Stimulated activated CD8-positive, alpha-beta memory T cell treated with anti-CD3 and anti-CD28 coated beads, Interleukin-7, amount 100 ng/mL, for 48 hours (primary cell): ENCODE measurements around the gene CCN6.
"Not testable (repeated sequence)": the region's sequence is repeated elsewhere in the genome, so short reads cannot be mapped to it uniquely, and the experiment has no call there.

Experiments
- DNase-seq, 2 donors: peaks; one replicate each; pipeline ENCODE4 v3.0.0-alpha.2; 2020; ENCODE audit warnings: low read depth in 1 of 2; ENCODE audit errors: extremely low read depth in 1 of 2

CCN6 gene

DNA sequence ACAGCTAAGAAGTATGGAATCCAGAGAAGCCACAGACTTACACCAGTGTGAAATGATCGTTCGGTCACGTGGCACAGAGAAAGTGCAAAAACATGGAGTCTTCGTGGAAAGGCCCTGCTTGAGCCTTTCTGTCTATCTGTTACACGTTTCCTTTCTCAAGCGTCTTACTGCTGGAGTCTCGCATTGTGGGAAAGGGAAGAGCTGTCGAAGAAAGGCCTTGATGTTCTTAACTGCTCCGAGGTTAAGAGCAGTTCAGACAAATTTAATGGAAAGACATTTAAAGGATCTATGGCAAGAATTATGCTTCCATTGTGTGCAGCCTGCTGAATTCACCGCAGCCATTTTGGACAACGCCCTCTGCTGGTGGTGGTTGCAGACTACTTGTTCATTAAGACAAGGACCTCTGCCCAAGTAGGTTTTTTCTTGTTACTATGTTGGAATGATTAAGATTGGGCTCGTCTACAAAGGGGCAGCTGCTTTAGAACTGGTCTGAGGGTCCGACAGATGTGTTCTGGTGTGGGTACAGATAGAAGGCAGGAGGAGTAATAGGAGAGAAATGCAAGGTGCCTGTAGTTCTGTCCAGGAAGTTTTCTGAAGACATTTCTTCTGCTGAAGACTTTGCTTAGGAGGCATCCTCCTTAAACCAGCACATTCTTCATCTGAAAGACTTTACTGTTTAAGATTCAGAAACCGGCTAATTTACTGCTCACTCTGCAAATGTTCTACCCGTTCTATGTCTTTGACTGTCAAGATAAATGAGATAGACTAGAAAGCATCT, 24.7 kb upstream of the CCN6 start:
- DNase-seq = peak; percentile 32 to 63

DNA sequence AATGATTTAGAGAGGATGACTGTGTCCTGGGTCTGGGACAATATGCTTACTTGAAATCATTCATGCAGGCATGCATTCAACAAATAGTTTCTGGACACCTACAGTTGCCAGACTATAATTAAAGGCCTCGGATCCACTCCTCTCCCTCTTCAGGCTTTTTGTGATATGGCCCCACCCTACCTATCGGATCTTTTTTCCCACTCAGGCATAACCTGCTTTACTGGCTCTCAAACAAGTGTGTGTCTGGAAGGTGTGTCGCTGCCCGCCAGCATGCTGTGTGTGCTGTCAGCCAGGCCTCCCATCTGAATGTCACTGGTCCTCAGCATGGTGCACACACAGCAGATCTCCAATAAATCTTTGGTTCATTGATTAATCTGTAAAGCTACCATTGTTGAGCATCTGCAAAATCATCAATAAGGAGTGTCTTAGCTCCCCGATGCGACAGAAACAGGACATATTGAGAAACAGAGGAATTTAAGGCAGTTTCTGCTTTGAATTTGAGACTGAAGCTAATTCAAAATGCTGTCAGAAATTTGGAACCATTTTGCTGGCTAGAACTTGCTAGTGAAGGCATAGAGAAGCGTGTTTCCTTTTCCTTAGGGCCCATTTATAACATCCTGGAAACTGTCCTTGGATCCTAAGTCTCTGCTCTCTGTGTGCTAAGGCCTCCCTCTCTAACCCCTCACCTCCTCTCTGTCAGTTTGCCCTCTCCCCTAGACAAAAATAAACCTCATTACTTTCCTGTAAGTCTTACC, 23.5 kb upstream of the CCN6 start:
- DNase-seq = no peak

DNA sequence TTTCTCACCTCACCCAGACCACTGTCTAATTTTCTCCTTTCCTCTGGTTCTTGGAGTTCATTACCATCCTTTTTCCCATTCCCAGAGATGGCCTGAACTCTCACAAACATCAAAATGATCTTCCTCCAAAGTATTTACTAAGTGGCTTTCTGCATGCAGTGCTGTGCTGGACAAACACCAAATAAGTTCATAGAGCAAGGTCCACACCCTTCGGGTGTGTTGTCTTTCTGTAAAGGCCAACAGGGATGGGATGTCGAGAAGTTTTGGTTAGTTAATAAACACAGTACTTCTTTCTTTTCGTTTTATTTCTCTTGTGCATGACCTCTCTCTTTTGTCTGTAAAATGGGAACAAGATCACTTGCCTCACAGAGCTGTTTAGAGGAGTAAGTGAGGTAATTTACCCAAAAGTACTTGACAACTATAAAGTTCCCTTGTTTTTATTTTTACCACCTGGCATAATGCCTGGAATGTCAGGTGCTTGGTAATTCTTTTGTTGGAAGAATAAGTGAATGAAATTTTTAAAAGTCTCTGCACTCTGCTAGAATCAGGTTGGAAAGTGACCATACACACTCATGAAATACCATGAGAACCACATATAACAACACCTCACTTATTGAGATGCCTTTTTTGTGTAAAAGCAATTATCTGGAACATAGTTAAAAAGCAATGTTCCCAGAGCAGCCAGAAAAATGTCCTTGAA, 22.8 kb upstream of the CCN6 start:
- no peak for DNase-seq

DNA sequence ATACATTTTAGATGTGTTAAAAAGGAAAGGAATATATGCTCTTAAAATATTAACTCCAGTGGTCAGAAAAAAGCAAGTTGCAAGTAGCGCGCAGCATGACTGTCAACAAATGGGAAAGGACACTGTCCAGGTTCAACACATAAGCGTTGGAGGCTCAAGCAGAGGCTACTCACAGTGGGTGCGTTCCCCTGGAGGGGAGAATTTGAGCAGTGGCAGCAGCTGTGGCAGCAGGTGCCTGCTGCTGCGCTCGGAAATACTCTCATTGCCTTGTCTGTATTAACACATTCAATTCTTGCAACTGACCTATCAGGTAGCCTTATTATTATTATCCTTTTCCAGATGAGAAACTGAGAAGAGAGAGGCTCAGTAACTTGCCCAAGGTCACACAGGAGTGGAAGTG, 21.9 kb upstream of the CCN6 start:
- no peak for DNase-seq

DNA sequence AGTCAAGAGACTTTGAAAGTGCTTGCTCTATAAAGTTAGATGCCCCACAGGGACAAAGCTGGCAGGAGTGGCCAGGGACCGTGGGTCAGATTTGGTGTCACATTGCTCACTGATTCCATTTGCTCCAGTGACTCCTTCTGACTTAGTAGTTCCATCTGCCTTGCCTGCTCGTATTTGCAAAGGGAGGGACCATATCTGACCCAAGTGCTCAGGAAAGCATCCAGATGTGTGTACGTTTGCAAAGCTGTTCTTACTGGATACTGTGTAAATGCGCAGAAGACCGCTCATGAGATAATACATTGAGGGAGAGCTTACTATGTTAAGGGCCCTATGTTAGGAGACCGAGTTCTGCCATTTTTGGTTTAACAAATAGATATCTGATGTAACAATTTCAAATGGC, 21.2 kb upstream of the CCN6 start:
- no peak for DNase-seq

DNA sequence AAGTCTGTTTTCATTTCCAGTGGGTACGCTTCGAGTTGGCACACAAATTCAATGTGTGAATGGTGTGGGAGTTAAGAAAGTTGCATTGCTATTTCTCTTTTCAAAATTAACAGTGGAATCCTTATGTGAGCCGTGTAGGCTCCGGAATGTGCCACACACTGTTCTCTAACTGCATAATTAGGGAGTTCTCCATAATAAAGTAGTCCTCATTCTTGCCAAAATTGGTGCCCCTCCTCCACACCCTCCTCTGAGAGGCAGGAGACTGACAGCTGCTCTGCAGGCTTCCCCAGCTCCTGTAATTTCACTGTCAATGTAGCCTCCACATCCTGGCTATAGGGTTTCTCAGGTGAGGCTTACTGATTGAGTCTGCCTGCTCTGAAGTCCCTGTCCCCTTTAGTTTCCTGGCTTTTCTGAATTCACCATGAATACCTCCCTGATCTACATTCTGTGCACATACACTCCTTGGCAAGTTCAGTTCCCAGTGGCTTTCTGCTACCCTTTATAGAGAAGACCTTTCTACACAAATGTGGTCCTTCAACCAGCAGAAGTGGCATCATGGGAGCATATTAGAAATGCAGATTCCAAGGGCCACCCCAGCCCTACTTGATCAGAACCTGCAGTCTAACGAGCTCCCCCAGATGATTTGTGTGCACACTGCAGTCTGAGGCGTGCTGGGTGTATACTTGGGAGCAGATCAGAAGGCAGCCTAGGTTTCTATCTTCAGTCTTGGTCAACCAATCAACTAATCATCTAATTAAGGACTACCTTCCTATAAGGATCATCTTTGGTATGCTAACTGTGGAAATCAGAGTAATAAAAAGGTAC, 19.9 kb upstream of the CCN6 start:
- no peak for DNase-seq

DNA sequence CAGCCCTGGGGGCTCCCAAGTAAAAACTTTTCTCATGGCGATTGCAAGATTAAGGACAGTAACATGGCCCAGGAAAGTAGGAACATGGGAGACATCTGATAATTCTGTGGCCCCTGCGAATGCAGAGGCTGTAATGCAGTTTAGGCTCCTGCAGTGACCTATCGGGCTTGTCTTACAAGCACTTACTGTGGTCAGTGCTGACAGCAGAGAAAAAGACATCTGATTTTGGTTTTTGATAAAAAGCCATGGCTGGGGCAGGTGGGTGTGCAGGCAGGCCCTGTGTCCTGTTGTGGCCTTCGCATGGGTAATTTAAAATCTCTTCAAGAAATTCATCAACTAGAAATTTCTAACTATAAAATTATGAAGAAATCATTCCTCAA, 19.3 kb upstream of the CCN6 start:
- no peak for DNase-seq

DNA sequence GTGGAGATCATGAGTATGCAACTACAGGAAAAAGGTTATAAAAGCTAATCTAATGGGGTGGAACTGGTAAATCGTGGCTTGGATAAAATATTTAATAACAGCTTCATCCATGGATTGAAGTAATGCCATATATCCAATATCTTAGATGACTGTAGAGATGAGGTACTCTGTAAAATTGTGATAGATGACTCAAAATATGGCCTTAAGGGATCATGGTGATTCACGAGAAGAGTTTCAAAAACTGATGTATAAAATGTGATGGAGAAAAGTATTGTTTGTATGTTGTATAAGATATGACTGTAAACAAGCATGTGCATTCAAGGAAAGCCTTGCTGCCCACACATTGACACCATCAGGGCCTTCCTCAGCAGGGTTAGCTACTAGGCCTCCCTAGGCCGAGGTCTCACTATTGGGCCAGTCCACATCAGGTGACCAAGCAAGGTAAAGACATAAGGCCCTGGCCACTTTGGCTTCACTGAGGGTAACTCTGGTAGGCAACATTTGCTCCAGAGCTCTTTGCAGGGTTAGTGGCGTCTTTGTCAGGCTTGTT, 17.7 kb upstream of the CCN6 start:
- DNase-seq = peak in 1 of 2 donors; percentile 14

DNA sequence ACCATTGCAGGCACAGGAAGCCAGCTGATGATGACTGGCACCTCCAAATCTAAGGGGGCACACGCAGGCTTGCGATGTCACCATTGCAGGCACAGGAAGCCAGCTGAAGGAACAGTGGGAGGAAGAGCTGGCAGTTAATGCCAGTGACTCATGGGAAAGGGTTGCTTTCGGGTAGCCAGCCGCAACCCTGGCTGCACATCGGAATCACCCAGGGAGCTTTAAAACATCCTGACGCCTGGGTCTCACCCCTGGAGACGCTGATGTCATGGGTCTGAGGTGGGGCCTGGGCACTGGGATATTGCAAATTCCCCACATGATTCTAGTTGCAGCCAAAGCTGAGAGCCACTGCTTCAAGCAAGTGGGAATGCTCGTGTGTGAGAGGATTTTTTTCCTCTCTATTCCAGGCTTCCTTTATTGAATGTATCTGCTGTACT, 16.1 kb upstream of the CCN6 start:
- DNase-seq = peak in 1 of 2 donors; percentile 19

DNA sequence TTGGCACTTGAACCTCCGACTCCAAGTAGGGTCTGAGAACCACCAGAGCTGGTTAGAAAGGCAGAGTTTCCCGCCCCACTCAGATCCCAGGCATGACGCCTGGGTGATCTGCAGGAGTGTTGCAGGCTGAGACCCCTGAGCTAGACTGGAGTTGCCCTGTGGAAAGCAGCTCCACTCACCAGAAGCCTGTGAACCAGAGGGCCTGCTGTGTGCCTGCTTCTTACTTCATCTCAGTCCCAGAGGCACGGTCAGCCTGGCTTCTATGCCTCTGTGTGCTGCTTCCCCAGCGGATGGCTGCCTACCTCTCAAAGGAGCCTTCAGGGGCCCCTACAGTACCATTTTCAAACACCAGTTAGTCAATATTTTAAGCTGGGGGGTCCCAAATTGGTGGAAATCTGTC, 15.6 kb upstream of the CCN6 start:
- DNase-seq = no peak

DNA sequence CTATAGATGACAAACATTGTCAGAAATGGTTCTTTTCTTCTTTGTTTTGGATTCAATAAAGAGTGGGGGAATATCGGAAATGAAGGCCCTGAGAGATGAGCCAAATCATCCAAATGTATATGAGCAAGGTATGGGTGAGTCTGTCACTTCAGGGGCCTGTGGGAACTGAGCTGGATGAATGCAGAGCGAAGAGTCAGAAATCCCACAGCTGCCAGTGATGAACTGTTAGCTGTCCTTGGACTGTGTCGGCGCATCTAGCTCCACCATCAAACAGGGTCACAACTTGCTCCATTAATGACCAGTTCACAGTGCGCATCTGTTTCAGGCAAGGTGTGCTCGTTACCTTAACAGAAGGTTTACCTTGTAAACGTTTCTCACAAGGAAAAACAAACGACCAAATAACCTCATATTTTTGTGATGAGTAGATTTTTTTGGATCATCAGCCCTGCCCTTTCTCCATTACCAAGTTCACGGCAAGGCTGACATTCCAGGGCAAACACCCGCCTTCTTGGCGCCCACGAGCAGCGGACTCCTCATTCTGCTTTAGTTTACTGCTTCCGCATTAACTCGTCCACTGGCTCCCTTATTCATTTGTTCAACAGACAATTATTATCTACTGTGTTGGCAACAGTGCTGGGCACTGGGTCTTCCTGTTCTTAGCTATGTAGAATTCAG, 15.0 kb upstream of the CCN6 start:
- no peak for DNase-seq

DNA sequence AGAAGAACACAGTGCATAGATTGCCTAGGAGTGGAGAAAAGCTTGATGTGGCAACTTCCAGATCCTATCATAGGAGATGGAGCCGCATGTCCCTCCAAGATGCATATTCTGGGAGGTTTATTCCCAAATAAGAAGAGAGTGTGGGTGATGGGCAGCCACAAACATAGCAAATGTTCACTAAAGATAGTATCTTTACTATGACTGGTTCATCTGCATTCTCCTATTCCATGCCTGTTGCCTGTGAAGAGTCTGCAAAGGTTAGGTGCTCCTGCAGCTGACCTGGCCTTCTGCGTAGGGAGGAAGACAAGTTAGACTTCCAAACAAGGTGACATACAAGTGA, 14.5 kb upstream of the CCN6 start:
- DNase-seq = no peak

DNA sequence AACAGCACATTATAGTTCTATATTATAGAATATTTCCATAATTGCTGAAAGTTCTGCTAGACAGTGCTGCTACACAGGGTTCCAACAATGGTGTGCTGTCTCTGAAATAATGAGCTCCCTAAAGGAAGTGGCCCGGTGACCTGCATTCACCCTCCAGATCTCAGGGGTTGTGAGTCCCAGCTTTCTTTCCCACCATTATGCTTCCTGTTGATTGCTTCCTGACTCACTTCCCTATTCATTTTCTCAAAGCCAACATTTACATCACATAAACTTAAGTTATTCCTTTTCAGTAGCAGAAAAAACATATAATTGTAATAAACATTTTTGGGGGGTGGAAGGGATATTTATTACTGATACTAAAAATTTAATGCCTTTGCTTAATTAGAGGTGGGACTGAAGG, 12.9 kb upstream of the CCN6 start:
- DNase-seq = no peak

DNA sequence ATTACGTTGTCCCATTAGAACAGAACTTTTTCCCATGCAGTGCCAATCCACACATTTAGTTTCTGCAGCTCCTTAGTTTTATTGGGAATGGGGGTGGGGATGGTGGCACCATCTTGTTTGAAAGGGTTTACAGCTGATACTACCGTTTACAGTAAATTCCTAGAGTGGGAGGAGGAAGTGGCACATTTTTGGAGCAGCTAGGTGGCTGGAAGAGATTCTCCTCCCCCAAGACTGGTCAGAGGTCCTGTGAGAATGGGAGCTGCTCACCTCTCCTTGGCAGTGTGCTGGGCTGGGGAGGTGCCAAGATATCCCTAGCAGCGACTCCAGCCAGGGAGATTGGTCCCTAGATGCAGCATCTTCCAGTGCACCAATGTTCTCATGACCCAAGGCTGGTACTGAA, 12.4 kb upstream of the CCN6 start:
- DNase-seq = no peak

DNA sequence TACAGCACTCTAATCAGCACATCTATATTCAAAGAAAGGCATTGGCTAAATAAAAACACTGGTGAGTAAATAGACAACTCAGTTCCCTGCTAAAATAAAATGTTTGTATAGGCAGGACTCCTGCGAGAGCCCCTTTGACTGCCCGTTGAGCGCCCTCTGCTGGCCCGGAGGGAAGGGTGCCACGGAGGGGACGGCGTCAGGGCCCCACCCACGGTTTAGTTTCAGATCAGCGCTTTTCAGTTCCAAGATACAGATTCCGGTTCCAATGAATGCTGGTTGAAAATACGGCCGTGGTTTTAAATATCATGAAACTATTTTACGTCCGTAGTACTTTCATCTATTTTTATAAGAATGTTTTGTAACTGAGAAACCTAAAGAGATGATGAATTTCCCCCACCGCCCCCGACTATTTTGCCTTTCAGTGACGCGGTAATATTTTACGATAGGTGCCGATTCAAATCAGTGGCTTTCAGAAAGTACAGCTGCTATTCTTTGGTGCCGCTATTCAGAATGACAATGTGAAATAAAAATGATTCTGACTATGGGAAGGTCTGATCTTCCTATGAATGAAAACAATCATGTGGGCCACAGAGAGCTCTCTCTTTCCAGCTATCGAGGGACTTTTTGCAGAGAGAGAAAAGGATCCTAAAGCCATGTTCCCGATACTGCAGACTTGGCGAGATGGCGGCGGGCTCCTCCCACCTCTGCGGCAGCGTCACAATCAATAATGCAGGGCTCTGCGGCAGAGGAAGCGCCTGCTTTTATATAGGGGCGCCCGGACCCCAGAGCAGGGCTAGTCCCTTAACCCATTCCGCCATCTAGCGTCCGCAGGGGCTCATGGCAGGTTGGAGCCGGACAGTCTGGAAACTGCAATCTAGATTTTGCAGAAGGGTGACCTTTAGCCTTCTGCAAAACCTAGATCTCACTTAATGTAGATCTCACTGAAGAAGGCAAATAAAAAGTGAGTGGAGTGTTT, 10.6 kb upstream of the CCN6 start:
- DNase-seq = peak; percentile 76 to 88

DNA sequence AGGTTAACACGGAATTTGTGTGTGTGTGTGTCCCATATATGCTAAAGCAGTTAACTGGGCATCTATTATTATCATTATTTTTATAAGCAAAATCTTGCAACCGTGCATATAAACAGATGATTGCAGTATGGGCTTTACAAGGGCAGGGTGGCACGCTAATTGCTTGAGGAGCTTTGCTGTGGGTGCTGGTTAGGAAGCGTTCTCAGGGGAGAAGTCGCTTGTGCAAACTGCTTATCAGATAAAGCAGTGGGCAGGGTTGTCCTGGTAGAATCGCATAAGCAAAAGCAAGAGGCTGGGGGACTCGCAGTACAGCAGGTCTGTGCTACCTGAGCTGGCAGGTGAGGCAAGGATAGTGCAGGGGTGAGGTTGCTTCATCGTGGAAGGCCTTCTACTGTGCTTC, 9.7 kb upstream of the CCN6 start:
- DNase-seq = no peak

DNA sequence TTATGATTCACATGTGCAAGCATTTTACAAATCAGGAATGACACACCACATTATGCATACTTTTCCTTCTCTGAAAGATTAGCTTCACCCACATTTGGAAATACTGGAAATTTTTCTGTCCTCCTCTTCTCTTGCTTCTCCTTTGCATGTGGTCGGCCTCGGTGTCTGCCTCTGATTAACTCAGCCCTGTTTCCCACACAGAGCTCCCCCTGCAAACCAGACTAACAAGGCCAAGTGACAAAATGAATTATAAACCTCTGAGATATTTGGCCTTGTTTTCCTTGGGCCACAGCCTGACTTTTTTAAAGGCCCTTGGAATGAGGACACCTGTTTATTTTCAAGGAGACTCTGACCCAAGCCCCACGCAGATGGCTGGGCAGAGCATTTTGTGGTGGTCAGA, 9.0 kb upstream of the CCN6 start:
- DNase-seq = no peak

DNA sequence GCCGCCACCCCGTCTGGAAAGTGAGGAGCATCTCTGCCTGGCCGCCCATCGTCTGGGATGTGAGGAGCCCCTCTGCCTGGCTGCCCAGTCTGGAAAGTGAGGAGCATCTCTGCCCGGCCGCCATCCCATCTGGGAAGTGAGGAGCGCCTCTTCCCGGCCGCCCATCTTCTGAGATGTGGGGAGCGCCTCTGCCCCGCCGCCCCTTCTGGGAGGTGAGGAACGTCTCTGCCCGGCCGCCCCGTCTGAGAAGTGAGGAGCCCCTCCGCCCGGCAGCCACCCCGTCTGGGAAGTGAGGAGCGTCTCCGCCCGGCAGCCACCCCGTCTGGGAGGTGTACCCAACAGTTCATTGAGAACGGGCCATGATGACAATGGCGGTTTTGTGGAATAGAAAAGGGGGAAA, 6.4 kb upstream of the CCN6 start:
- DNase-seq = not testable (repeated sequence)
